NCI-H2227 (cell line): ENCODE measurements around the gene FBN1.

Source experiments
- DNase-seq: peaks from one replicate; lab custom pipeline; 2025; ENCODE audit not compliant: unreplicated experiment; lab: John Stamatoyannopoulos, UW

Gene FBN1

GRCh38 chr15:48475600-48476395, 169.7 kb downstream of the FBN1 start:
- no peak for DNase-seq

- DNase-seq, result no peak
Measured at GRCh38 chr15:48473667-48474066, 171.8 kb downstream of the FBN1 start.

GRCh38 chr15:48472756-48473155, 172.8 kb downstream of the FBN1 start:
- DNase-seq, result no peak

- DNase-seq, result no peak
Measured at GRCh38 chr15:48471073-48471472, 174.4 kb downstream of the FBN1 start.

GRCh38 chr15:48470096-48470495, 175.4 kb downstream of the FBN1 start:
- no peak for DNase-seq

- no peak for DNase-seq
Measured at GRCh38 chr15:48469681-48470080, 175.8 kb downstream of the FBN1 start.

GRCh38 chr15:48469271-48469670, 176.2 kb downstream of the FBN1 start:
- DNase-seq, result no peak

GRCh38 chr15:48467801-48468200, 177.7 kb downstream of the FBN1 start:
- DNase-seq, result no peak

GRCh38 chr15:48466820-48467219, 178.7 kb downstream of the FBN1 start:
- no peak for DNase-seq

GRCh38 chr15:48466079-48466478, 179.4 kb downstream of the FBN1 start:
- no peak for DNase-seq

- DNase-seq, result no peak
Measured at GRCh38 chr15:48465410-48465809, 180.1 kb downstream of the FBN1 start.

- DNase-seq, result no peak
Measured at GRCh38 chr15:48463366-48463880, 182.1 kb downstream of the FBN1 start.

GRCh38 chr15:48462688-48463087, 182.8 kb downstream of the FBN1 start:
- no peak for DNase-seq

- DNase-seq, result no peak
Measured at GRCh38 chr15:48459571-48460442, 185.7 kb downstream of the FBN1 start.

GRCh38 chr15:48458876-48459275, 186.6 kb downstream of the FBN1 start:
- no peak for DNase-seq

GRCh38 chr15:48456134-48456533, 189.4 kb downstream of the FBN1 start:
- no peak for DNase-seq

GRCh38 chr15:48451736-48452135, 193.8 kb downstream of the FBN1 start:
- DNase-seq, result no peak

GRCh38 chr15:48451241-48451640, 194.3 kb downstream of the FBN1 start:
- no peak for DNase-seq

- no peak for DNase-seq
Measured at GRCh38 chr15:48449734-48450133, 195.8 kb downstream of the FBN1 start.

- DNase-seq, result no peak
Measured at GRCh38 chr15:48447657-48448056, 197.9 kb downstream of the FBN1 start.

GRCh38 chr15:48447058-48447457, 198.5 kb downstream of the FBN1 start:
- no peak for DNase-seq

- no peak for DNase-seq
Measured at GRCh38 chr15:48442011-48442410, 203.5 kb downstream of the FBN1 start.
